Stimulated activated CD4-positive, alpha-beta T cell treated with anti-CD3 and anti-CD28 coated beads, Interleukin-12 subunit alpha, Interleukin-12 subunit beta, amount 100 ng/mL, for 4 hours (primary cell): Measurements from ENCODE around the gene M6PR.

Source experiments
- DNase-seq: peaks from one replicate; pipeline ENCODE4 v3.0.0-alpha.2; 2020

M6PR gene

DNA sequence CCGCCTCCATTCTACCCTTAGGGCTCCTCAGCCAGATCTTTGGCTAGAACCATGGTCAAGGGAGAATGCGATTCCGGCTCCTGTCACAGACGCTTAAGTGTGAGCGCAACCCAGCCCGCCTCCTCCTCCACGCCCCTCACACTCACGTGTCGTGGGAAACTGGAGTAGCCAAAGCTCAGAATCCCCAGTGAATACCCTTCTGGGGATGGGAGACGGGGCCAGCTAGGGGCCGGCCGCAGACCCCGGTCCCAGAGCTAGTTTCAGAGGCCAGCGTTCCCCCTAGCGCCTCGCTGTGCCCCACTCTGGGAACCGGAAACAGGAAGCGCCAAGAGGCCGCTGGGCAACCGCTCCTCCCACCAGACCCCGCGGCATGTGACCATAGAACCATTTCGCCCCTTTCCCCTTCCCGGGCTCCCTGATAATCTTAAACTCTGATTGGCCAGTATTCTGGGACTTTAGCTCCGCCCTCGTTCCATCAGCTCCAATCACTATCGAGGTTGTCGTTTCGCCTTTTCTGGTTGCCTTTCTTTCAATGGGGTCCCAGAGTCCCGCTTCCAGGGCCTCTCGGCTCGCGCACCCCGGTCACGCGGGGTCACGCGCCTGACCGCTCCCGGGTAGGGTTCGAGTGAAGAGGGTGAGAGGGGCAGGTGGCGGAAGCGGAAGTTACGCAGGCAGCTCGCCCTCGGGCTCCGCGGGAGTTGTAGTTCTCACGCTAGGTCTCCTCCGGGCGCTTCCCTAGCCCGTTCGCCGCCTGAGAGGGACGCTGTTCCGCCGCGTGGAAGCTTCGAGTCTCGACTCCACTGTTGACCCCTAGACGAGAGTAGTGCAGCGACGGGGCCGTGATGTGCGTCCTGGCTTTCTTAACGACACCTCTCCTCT lies at the start of gene M6PR:
Gene M6PR, minus strand, starts transcription at position 304 of the 879 bp plus-strand sequence. CDS start 3,241 bp downstream, outside the sequence.
- peak; percentile 85 for DNase-seq

DNA sequence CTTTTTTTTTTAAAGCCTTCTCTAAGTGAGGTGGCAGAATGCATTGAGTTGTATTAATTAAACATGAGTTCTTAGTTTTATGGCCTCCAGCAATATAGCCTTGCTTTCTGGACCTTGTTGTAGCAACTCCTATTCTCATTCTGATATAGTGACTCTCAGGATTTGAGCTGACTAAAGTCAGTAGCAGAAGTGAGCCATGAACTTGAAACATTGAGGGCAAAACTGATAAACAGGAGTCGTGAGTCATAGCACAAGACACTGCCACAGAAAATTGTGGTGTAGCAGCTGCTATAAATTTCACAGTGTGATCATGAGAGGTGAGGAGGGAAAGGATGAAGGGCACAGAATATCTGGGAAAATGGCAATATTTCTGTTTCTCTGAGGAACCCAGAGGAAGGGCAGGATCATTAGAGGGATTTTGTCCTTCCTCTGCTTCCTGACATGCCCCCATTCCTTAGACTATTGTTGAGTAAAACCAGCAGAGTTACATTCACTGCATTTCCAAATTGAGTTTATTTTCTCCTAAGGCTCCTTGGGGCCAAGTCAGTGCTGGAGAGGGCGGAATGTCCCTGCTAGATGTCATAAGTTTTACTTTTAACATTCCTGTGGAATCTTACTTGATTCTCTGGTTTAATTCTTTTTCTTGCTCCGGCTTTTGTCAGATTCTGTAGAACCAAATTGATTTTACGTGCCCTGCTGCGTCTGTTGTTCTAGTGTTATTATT lies 47.4 kb upstream of the M6PR start:
- DNase-seq: no peak

DNA sequence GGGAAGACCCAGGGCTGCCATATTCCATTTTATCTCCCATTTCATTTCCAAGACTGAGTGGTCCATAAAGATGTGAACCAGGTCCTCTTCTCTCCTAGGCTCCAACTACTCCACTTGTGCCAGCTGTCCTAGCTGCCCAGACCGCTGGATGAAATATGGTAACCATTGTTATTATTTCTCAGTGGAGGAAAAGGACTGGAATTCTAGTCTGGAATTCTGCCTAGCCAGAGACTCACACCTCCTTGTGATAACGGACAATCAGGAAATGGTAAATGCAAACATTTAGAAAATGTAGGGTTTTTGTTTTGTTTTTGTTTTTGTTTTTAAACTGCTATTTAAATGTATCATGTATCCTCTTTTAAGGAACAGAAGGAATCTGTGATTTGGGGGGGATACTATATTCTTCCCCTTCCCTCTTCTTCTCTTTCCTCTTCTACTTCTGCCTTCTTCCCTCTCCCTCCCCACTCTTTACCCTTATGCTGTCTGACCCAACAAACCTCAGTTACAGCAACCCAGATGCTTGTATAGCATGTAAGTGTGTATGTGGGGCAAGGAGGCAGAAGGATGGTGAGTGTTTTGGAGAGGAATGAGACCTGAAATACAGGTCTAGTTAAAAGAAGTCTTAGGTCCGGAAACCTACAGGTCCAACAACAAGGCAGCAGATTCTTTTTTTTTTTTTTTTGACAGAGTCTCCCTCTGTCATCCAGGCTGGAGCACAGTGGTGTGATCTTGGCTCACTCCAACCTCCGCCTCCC lies 45.8 kb upstream of the M6PR start:
- DNase-seq: no peak

DNA sequence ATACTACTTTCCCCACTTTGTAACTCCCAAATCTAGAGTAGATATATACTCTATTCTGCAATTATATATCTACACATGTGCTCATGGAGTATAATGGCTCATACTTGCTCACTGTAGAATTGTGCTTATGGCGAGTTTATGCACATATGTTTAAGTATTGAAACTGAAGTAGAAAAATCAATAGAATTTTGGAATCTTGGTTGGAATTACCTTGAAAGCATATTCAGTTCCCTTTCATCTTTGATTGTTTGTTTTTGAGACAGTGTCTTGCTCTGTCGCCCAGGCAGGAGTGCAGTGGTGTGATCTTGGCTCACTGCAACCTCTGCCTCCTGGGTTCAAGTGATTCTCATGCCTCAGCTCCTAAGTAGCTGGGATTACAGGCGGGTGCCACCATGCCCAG lies 44.4 kb upstream of the M6PR start:
- no peak for DNase-seq

DNA sequence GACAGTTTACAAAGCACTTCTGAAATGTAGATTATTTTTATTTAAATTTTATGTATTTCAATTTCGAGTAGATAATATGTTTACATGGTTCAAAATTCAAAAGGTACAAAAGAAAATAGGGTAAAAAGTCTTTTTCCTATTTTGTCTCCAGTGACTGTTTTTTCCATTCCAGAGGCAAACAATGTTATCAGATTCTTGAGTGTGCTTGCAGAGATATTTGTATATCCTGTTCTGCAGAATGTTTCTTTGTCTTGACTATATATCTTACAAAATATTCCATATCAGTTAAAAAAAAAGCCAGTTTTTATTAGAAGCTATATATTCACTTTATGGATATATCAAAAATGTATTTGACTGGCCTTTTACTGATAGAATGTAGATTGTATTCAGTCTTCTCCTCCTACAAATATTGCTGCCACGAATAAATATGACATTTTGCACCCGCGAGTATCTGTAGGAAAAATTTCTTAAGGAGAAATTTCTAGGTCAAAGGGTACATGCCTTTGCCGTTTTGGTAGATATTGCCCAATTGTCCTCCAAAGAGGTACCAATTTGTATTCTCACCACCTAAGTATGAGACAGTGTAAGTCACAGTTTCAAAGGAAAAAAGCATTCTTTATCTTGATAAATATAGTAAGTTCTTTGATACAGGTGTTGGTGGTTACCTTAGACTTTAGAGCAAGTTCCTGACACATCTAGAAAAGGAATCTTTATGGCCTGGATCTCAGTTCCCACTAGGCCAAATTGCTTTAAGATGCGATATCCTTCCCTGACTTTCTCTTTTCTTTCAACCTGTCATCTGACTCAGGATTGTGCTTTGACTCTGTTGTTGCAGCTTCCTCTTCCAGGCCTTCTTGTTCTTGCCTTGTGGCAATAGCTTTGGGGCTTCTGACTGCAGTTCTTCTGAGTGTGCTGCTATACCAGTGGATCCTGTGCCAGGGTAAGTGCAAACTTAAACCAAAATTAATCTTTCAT lies 42.2 kb upstream of the M6PR start:
- DNase-seq: no peak

DNA sequence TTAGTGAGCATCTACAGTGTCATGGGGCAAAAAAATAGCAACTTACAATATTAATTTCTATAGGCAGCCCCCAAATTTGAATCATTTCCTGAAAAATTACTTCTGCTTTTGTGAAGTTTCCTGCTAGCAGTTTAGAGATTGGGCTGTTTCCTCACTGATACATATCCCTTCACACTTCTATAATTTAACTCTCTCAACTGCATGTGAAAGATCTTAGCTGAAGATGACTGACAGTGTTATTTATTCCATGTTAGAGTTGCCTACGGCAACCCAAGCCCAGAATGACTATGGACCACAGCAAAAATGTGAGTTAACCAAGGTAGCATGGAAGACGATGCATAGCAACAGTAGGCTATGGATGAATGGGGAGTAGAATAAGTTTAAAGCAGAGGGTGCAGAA lies 40.0 kb upstream of the M6PR start, which contains the start of gene KLRG1:
Gene KLRG1, plus strand, starts transcription at position 134 of the 400 bp plus-strand sequence. Its CDS starts 90 bp downstream, at position 224.
- DNase-seq: no peak

DNA sequence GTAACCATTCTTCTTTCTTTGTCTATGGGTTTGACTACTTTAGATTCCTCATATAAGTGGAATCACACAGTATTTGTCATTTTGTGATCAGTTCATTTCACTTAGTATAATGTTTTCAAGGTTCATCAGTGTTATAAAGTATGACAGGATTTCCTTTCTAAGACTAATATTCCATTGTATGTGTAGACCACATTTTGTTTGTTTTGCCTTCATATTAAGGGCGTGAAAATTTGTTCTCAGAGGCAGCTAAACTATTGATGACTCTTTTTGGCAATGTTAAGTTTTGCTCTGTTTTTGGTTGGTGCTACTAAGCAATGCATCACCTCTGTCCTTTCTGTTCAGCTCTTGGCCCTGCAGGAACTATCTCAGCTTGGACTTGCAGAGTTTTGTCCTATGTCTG lies 38.2 kb upstream of the M6PR start:
- DNase-seq: no peak

DNA sequence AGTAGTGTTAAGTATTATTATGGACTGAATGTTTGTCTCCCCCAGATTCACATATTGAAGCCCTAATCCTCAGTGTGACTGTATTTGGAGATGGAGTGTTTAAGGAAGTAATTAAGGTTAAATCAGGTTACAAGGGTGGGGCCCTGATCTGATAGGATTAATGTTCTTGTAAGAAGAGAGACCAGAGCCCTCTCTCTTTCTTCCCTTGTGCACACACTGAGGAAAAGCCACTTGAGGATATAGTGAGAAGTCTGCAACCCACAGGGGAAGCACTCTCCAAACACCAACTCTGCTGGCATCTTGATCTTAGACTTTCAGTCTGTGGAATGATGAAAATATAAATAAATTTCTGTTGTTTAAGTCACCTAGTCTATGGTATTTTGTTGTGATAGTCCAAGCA lies 37.7 kb upstream of the M6PR start:
- no peak for DNase-seq

DNA sequence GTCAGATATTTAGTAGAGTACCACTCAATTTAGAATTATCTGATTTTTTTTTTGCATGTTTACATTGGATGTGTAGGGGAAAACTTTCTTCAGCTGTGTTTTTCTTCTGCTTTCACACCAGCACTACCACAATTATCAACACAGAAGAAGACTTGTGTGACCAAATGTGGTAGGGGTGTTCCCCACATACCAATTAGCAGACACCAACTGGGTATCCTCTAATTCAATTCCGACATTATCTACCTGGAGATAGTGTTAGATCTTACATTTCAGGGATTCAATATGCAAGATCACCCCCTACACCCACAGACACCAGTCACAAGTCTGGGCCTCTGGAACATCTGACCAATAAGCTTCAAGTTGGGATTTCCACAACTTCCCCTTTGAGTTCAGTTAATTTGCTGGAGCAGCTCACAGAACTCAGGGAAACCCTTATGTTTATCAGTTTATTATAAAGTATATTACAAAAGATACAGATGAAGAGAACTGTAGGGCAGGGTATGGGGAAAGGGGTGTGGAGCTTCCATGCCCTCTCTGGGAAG lies 35.8 kb upstream of the M6PR start:
- DNase-seq: no peak

DNA sequence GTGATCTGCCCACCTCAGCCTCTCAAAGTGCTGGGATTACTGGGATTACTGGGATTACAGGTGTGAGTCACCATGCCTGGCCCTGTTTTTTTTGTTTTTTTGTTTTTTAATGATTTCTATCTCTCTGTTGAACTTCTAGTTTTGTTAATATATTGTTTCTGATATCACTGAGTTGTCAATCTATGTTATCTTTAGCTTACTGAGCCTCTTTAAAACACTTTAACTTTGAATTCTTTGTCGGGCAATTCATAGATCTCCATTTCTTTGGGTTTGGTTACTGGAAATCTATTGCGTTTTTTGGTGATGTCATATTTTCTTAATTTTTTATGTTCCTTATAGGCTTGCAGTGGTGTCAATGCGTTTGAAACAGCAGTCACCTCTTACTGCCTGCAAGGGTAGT lies 30.7 kb upstream of the M6PR start:
- no peak for DNase-seq

DNA sequence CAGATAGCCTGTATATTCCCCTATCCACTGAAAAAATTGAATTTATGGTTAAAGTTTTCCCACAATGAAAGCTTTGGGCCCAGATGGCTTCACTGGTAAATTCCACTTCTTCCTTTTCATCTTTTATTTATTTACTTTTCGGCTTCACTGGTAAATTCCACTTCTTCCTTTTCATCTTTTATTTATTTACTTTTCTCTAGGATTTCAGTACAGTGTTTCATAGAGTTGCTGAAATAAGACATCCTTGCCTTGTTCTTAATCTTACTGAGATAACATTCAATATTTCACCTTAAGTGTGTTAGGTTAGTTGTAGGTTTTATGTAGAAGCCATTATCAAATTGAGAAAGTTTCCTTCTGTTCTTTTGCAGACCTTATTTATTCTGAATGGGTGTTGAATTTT lies 21.0 kb upstream of the M6PR start:
- DNase-seq: no peak

DNA sequence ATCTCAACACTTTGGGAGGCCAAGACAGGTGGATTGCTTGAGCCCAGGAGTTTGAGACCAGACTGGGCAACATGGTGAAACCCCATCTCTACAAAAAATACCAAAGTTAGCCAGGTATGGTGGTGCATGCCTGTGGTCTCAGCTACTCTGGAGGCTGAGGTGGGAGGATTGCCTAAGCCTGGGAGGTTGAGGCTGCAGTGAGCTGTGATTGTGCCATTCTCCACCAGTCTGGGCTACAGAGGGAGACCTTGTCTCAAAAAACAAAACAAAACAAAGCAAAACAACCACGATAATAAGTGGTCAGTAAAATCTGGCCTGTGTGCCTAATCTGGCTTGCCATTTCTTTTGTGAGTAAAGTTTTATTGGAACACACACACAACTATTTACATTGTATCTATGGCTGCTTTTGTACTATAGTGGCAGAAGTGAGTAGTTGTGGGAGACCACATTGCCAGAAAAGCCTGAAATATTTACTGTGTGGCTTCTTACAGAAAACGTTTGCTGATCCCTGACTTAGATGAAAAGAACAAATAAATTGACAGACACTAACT lies 20.5 kb upstream of the M6PR start:
- DNase-seq: no peak

DNA sequence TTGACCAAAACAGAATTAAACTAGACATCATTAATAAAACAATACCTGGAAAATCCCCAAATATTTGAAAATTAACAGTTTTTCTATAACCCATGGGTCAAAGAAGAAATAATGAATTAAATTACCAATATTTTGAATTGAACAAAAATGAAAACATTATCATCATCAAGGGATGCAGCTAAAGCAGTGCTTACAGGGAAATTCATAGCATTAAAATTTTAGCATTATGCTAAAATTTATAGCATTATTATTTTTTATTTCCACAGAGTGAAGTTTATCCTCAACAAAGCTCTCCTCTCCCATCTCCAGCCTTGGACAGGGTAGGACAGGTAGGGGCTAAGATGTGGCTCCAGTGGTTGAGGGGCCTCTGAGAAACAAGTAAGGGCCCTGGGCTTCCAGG lies 19.3 kb upstream of the M6PR start:
- DNase-seq: no peak

DNA sequence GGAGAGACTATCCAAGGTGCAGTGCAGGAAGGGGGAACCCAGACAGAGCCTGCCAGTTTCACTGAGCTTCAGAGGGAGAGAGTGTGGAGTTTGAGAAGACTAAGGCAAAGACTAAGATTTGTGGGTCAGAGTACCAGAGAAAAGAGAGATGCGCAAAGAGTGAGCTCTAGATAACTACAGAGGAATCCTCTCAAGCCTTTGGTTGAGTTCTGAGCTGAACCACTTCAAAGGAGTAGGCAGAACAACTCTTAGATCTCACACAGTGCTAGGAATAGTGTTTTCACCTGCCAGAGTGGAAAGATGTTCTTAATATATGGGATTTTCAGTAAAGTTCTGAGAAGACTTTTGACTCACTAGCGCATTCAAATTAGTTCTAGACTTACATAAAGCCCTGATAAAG lies 10.7 kb upstream of the M6PR start:
- DNase-seq: no peak

DNA sequence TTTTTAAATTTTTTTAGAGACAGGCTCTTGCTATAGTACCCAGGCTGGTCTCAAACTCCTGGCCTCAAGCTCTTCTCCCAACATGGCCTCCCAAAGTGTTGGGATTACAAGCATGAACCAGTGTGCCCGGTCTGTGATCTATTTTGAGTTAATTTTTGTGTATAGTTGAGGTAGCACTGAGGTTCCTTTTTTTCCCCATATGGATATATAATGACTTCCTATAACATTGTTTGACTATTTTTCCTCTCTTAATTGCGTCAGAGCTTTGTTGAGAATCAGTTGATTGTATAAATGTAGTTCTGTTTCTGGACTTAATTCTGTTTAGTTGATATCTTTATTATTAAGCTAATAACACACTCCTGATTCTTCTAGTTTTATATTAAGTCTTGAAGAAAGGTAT lies 8.6 kb upstream of the M6PR start:
- no peak for DNase-seq

DNA sequence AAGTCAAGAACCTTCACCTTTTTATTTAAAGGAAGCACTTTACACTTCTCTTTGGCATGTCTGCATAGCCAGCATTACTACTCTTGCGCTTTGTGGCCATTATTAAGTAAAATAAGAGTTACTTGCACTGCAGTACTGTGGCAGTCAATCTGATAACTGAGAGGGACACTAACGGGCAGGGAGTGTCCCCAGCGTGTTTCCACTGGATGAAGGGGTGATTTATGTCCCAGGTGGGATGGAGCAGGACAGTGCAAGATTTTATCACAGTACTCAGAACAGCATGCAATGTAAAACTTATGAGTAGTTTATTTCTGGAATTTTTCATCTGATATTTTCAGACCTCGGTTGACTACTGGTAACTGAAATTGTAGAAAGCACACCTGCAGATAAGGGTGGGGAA lies 8.1 kb upstream of the M6PR start:
- DNase-seq: no peak

DNA sequence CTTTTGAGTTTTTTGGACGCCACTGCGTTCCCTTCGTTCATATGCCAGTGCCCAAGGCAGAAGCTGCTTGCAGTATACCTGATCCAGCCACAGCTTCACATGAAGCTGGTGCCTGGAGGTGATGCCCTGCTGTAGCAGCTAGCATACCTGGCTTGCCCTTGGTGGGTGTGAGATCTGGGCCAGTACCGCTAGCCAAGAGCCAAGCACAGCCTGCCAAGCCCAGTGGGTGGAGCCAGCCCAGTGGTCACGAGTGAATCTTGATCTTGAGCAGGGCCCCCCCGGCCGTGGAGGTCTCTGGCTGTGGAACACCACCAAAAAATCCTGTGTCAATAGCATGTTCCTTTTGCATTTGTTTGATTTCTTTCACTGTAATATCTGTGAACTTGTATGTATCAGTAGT lies 7.3 kb upstream of the M6PR start:
- DNase-seq: no peak

DNA sequence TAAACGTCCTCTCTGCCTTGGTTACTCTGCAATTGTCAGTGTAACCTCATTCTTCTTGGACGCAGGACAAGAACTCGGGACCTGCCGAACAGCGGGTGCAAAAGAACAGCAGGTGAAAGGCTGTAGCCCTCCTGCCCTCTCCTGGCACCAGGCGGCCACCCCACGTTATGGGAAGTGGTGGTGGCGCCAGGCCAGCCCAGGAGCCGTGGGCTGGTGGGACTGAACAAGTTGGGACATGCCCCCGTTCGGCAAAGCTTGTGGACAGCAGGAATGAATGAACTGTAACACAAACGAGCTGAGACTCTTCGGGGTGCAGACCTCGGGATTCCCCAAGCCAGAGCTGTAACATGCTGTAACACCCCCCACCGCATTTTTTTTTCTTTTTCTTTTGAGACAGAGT lies 6.6 kb upstream of the M6PR start:
- DNase-seq: no peak

DNA sequence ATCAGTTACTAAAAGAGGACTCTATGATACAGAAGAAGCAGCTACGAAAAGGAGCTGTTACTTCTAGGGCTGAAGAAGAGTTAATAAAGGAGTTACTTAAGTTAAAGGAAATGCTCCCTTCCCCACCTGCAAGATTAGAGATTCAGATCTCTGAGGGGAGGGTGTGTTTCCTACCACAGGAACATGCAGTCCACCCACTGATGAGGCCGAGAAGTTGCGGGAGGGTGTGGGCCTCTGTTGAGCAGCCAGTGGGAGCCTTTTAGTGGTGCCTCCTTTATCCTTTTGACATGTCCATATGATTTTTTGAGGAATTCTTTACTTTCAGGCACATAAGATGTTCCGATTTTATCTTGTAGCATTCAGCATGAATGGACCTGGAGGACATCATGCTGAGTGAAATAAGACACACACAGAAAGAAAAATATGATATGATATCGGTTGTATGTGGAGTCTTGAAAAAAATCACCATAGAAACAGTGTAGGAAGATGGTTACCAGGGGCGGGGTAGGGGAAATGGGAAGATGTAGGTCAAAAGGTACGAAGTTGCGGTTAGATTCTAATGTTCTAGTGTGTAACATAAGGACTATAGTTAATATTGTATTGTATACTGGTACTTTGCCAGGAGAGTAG lies 4.4 kb upstream of the M6PR start:
- DNase-seq: peak; percentile 27

DNA sequence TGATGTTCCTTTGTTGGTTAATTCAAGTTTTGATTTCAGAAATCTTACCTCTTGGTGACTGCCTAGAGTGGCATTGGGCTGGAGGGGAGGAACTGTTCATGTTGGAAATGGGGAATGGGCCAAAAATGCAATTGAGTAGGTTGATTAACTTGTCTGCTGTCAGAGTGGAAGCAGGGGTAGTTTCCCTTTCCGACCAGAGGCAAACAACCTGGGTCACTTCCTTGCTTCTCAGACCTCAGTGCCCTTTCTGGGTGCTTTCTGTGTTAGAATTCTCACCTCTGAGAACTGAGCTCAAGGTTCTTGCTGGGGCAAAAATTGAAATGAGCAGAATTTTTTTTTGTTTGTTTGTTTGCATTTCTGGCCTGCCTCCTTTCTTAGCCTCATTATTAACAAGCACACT lies 2.3 kb upstream of the M6PR start:
- no peak for DNase-seq
